Urinary bladder (tissue), 4 donors: ENCODE data around the gene CASP12. TPM values are rescaled to one million over a fixed set of nuclear protein-coding genes. Genes with fewer than 3 reads are reported as not detected.

Experiments used
- DNase-seq: peaks from one replicate; pipeline ENCODE4 v3.0.0-alpha.2; 2015; ENCODE audit errors: extremely low spot score
- H3K27ac ChIP-seq: one replicate; pipeline ENCODE4 v1.5.1; 2013; ENCODE audit warnings: low read depth, mild to moderate bottlenecking, moderate library complexity
- H3K36me3 ChIP-seq: one replicate; pipeline ENCODE4 v1.6.1; 2013; ENCODE audit warnings: mild to moderate bottlenecking, moderate library complexity; ENCODE audit not compliant: insufficient read depth
- H3K4me1 ChIP-seq: one replicate; pipeline ENCODE4 v1.6.1; 2013; ENCODE audit warnings: mild to moderate bottlenecking, moderate library complexity; ENCODE audit not compliant: insufficient read depth
- H3K4me3 ChIP-seq: one replicate; pipeline ENCODE4 v1.5.1; 2013; ENCODE audit warnings: low read depth, low read length
- WGBS: extraction: QIAGEN DNeasy Blood & Tissue Kit; methylation state at CpG from one replicate; pipeline ENCODE4 v1.1.7; 2013; 5-methylcytosine and 5-hydroxymethylcytosine counted together
- polyA plus RNA-seq: library from polyadenylated mRNA; stranded (reverse); fragments of 200-250 nt; gene quantifications from one replicate; pipeline ENCODE4 v1.2.3, GENCODE V29; 2013
- small RNA-seq: library from RNA; depleted of rRNA; stranded (forward); fragments of <200 nt; gene quantifications from one replicate; pipeline ENCODE3, GENCODE V24; 2014
- total RNA-seq: library from RNA; depleted of rRNA; stranded (reverse); fragments of >200 nt; gene quantifications from one replicate; pipeline ENCODE4 v1.2.3, GENCODE V29; 2014
- donor health status: healthy with polysubstance abuse.
- donor health status: healthy.

Gene CASP12
- total and polyA plus RNA-seq, 2 donors, result 0.95 to 1.1 TPM

- Histone ChIP-seq H3K36me3 (no peaks in the 10 kb centered on the region), H3K4me3 (no peak overlapping the region), H3K27ac (no peak overlapping the region), H3K4me1 (no peaks in the 10 kb centered on the region)
- DNase-seq, result no peak
- WGBS, result 67% methylated on average over 1 of the region's 1 CpG
These were observed 57.1 kb downstream of the CASP12 start for GRCh38 chr11:104841185-104841584.

GRCh38 chr11:104837969-104838639, 60.2 kb downstream of the CASP12 start:
- DNase-seq, result no peak
- no peaks in the 10 kb centered on the region for H3K36me3 ChIP-seq
- H3K4me3 ChIP-seq, result no peak overlapping the region
- 95% methylated on average over 5 of the region's 5 CpGs for WGBS
- H3K27ac ChIP-seq, result no peak overlapping the region
- H3K4me1 ChIP-seq, result no peaks in the 10 kb centered on the region

- H3K4me3 ChIP-seq, result no peak overlapping the region
- no peaks in the 10 kb centered on the region for H3K4me1 ChIP-seq
- DNase-seq, result no peak
- no peak overlapping the region for H3K27ac ChIP-seq
- 64% methylated on average over 2 of the region's 2 CpGs for WGBS
- H3K36me3 ChIP-seq, result no peaks in the 10 kb centered on the region
These were observed 61.6 kb downstream of the CASP12 start for GRCh38 chr11:104836691-104837090.

Small RNAs within 50 kb of the gene (small RNA-seq; reads per million reads assigned to genes)
- not detected for gene AP002004.1

Other genes with a start within 250 kb of the CASP12 start
- 83.9 TPM for gene CASP4, start 70.1 kb upstream of the CASP12 start, total RNA-seq
- 39.1 TPM for gene CASP4, start 70.1 kb upstream of the CASP12 start, polyA plus RNA-seq
- 0.74 TPM for gene CASP5, start 124.7 kb upstream of the CASP12 start, total RNA-seq
- 0.32 TPM for gene CASP5, start 124.7 kb upstream of the CASP12 start, polyA plus RNA-seq
- gene CASP1, start 136.7 kb upstream of the CASP12 start, total RNA-seq, result 17.8 TPM
- gene CASP1, start 136.7 kb upstream of the CASP12 start, polyA plus RNA-seq, result 25.1 TPM
- 16.2 TPM for gene CARD16, start 146.9 kb upstream of the CASP12 start, total RNA-seq
- 19.7 TPM for gene CARD16, start 146.9 kb upstream of the CASP12 start, polyA plus RNA-seq
- not detected for gene CARD18, start 241.3 kb upstream of the CASP12 start, total RNA-seq
- gene CARD18, start 241.3 kb upstream of the CASP12 start, polyA plus RNA-seq, result not detected